PC-9 (cell line): ENCODE measurements around the gene RHOBTB1. TPM values are rescaled to one million over a fixed set of nuclear protein-coding genes. Genes with fewer than 3 reads are reported as not detected.

Experiments used
- BruUV-seq: library from RNA; stranded (reverse); fragments of 400-500 nt; replicated peaks from 2 replicates; lab custom pipeline; 2021; lab: Mats Ljungman, UMichigan
- CTCF ChIA-PET: fragments of 300-600 bp; sonication (Branson Sonifier 250); formaldehyde crosslinking; loops from one replicate; lab custom pipeline; 2022; ENCODE audit warnings: antibody characterized with exemption; lab: Charles Lee
- POLR2A ChIA-PET: fragments of 300-600 bp; sonication (Branson Sonifier 250); formaldehyde crosslinking; loops from one replicate; lab custom pipeline; 2022; ENCODE audit warnings: antibody characterized with exemption; ENCODE audit not compliant: unreplicated experiment; lab: Charles Lee
- DNase-seq, 2 experiments: peaks; one replicate each; pipeline versions ENCODE4 v3.0.0 to v3.0.0-alpha.2; 2015 to 2022; ENCODE audit warnings: mixed read lengths in 1 of 2
- H2AFZ ChIP-seq: fragments of 200-600 bp; sonication (generic); 2 replicates; pipeline ENCODE4 v1.8.1; 2017; ENCODE audit warnings: antibody characterized with exemption
- H3F3A ChIP-seq: fragments of 200-600 bp; sonication (generic); 2 replicates; pipeline ENCODE4 v1.8.1; 2017; ENCODE audit warnings: antibody characterized with exemption, mild to moderate bottlenecking, low read depth; ENCODE audit not compliant: insufficient read depth
- H3K27ac ChIP-seq: fragments of 200-600 bp; sonication (generic); 2 replicates; pipeline ENCODE4 v1.6.1; 2016; ENCODE audit warnings: mixed run types
- H3K27me3 ChIP-seq: fragments of 200-600 bp; sonication (generic); 2 replicates; pipeline ENCODE4 v1.6.1; 2016; ENCODE audit warnings: low read depth, mixed run types; ENCODE audit not compliant: insufficient read depth
- H3K36me3 ChIP-seq: fragments of 200-600 bp; sonication (generic); 2 replicates; pipeline ENCODE4 v1.6.1; 2016; ENCODE audit warnings: low read depth, mixed run types
- H3K4me1 ChIP-seq: fragments of 200-600 bp; sonication (generic); replicated peaks from 2 replicates; pipeline ENCODE4 v1.6.1; 2016; ENCODE audit warnings: mixed run types; ENCODE audit not compliant: insufficient read depth
- H3K4me2 ChIP-seq: fragments of 200-600 bp; sonication (generic); 2 replicates; pipeline ENCODE4 v1.6.1; 2017; ENCODE audit warnings: mixed run types
- H3K4me3 ChIP-seq: fragments of 200-600 bp; sonication (generic); 2 replicates; pipeline ENCODE4 v1.6.1; 2016; ENCODE audit warnings: mixed run types
- H3K79me2 ChIP-seq: fragments of 200-600 bp; sonication (generic); 2 replicates; pipeline ENCODE4 v1.6.1; 2017; ENCODE audit warnings: low read depth, mixed run types
- H3K9me2 ChIP-seq: fragments of 200-600 bp; sonication (generic); 2 replicates; pipeline ENCODE4 v1.8.1; 2017; ENCODE audit warnings: mild to moderate bottlenecking; ENCODE audit not compliant: insufficient read depth
- H3K9me3 ChIP-seq: fragments of 200-600 bp; sonication (generic); 2 replicates; pipeline ENCODE4 v1.8.1; 2016; ENCODE audit warnings: low read depth; ENCODE audit not compliant: insufficient read depth
- H4K20me1 ChIP-seq: fragments of 200-600 bp; sonication (generic); 2 replicates; pipeline ENCODE4 v1.8.1; 2017; ENCODE audit not compliant: insufficient read depth
- CTCF ChIP-seq: fragments of 200-600 bp; sonication (generic); conservative IDR thresholded peaks from 2 replicates; pipeline ENCODE4 v1.6.1; 2017; ENCODE audit warnings: mixed run types, antibody characterized with exemption, mild to moderate bottlenecking, moderate library complexity
- EZH2 ChIP-seq: fragments of 200-600 bp; sonication (generic); IDR thresholded peaks from 2 replicates; pipeline ENCODE4 v1.8.0; 2017; ENCODE audit warnings: antibody characterized with exemption, low read depth
- intact Hi-C: fragments of 100-400 bp; cut with micrococcal nuclease; formaldehyde crosslinking; loops from one replicate; pipeline ENCODE4 v1.10.0; 2022; ENCODE audit not compliant: unreplicated experiment
- total RNA-seq: library from RNA; stranded (reverse); gene quantifications from 2 replicates; pipeline ENCODE4 v1.2.3, GENCODE V29; 2021

RHOBTB1 gene
- total RNA-seq, 1 experiment from 2014 or later: 5.2 TPM

- ChIA-PET CTCF (no interaction called here), POLR2A (no interaction called here)
- intact Hi-C loops: no loop called here
- no peak overlapping the region for H3K4me2 ChIP-seq
- no peak overlapping the region for H3K27ac ChIP-seq
- H3F3A ChIP-seq: 0 out of 2 replicates have a peak, but pooled peaks cover 4% of the 10 kb centered on the region
- TF ChIP-seq CTCF: no peak
- no peak for TF ChIP-seq EZH2
- H2AFZ ChIP-seq: no peak overlapping the region
- H3K4me3 ChIP-seq: no peak overlapping the region
- peaks cover 1% of the 10 kb centered on the region for H3K4me1 ChIP-seq
- no peaks in the 10 kb centered on the region for H3K9me3 ChIP-seq
- no peaks in the 10 kb centered on the region for H3K36me3 ChIP-seq
- no peaks in the 10 kb centered on the region for H4K20me1 ChIP-seq
- no peaks in the 10 kb centered on the region for H3K27me3 ChIP-seq
- H3K9me2 ChIP-seq: no peaks in the 10 kb centered on the region
- no peak for DNase-seq
- H3K79me2 ChIP-seq: no peaks in the 10 kb centered on the region
- no TSS peak for BruUV-seq
Observed at GRCh38 chr10:60937022-60937421, 7.0 kb downstream of the RHOBTB1 start.

GRCh38 chr10:60934215-60935175 lies 9.5 kb downstream of the RHOBTB1 start:
- BruUV-seq: no TSS peak
- Histone ChIP-seq H3K79me2 (no peaks in the 10 kb centered on the region), H3K4me1 (no peaks in the 10 kb centered on the region), H3K9me3 (no peaks in the 10 kb centered on the region), H3K27ac (no peak overlapping the region), H3F3A (0 out of 2 replicates have a peak, but pooled peaks cover 4% of the 10 kb centered on the region), H3K4me2 (no peak overlapping the region), H3K9me2 (no peaks in the 10 kb centered on the region), H3K27me3 (no peaks in the 10 kb centered on the region), H3K36me3 (no peaks in the 10 kb centered on the region), H3K4me3 (no peak overlapping the region), H2AFZ (no peak overlapping the region), H4K20me1 (no peaks in the 10 kb centered on the region)
- intact Hi-C loops: no loop called here
- POLR2A ChIA-PET: no interaction called here
- no peak for TF ChIP-seq CTCF
- no peak for TF ChIP-seq EZH2
- CTCF ChIA-PET: interaction anchor here (0.6 kb wide), 1 partner anchor 11 kb away, joined by 3 read pairs; no protein-coding TSS in a partner anchor
- no peak for DNase-seq

- BruUV-seq: no TSS peak
- Histone ChIP-seq H3K4me2 (no peak overlapping the region), H3K27me3 (no peaks in the 10 kb centered on the region), H2AFZ (no peak overlapping the region), H3K79me2 (no peaks in the 10 kb centered on the region), H3K9me2 (no peaks in the 10 kb centered on the region), H3K9me3 (no peaks in the 10 kb centered on the region), H3F3A (no peaks in the 10 kb centered on the region), H3K4me3 (no peak overlapping the region), H3K27ac (no peak overlapping the region), H3K36me3 (no peaks in the 10 kb centered on the region), H4K20me1 (no peaks in the 10 kb centered on the region), H3K4me1 (no peaks in the 10 kb centered on the region)
- intact Hi-C loops: no loop called here
- DNase-seq: no peak
- POLR2A ChIA-PET: no interaction called here
- CTCF ChIA-PET: no interaction called here
- no peak for TF ChIP-seq CTCF
- no peak for TF ChIP-seq EZH2
Observed at GRCh38 chr10:60932756-60933155, 11.2 kb downstream of the RHOBTB1 start.
